Measurements from ENCODE around the gene CACNA1B.
"Not testable (repeated sequence)": the region's sequence is repeated elsewhere in the genome, so short reads cannot be mapped to it uniquely, and the experiment has no call there.

The CACNA1B gene

GRCh38 chr9:138014563-138014945 is 137.0 kb downstream of the CACNA1B start:
- Histone ChIP-seq H3K27ac (ENCODE audit: low read depth, low read length) (no peak overlapping the region), H3K4me3 (ENCODE audit: low read depth in 1 of 2, low read length in 2 of 2) (no peak overlapping the region), H3K4me1 (ENCODE audit: control insufficient read depth in 1 of 2, insufficient read depth in 2 of 2, low read length in 2 of 2) (no peaks in the 10 kb centered on the region)

GRCh38 chr9:138015021-138015829 is 137.6 kb downstream of the CACNA1B start:
- Histone ChIP-seq H3K36me3 (ENCODE audit: control insufficient read depth in 1 of 2, insufficient read depth in 2 of 2, low read length in 2 of 2) (no peaks in the 10 kb centered on the region), H3K27me3 (ENCODE audit: control insufficient read depth in 1 of 2, insufficient read depth in 2 of 2, low read length in 2 of 2) (no peaks in the 10 kb centered on the region)

More at GRCh38 chr9:138014563-138014945, 137.0 kb downstream of the CACNA1B start:
- no peaks in the 10 kb centered on the region for H3K27me3 ChIP-seq (ENCODE audit: control insufficient read depth in 1 of 2, insufficient read depth in 2 of 2, low read length in 2 of 2)
- no peak overlapping the region for H3K9ac ChIP-seq (ENCODE audit: low read depth in 1 of 2, low read length in 2 of 2)
- H3K36me3 ChIP-seq (ENCODE audit: control insufficient read depth in 1 of 2, insufficient read depth in 2 of 2, low read length in 2 of 2), result no peaks in the 10 kb centered on the region
- no peaks in the 10 kb centered on the region for H3K9me3 ChIP-seq (ENCODE audit: control insufficient read depth in 1 of 2, low read length in 2 of 2)

GRCh38 chr9:138016406-138017187 is 139.0 kb downstream of the CACNA1B start:
- no peak overlapping the region for H3K4me3 ChIP-seq (ENCODE audit: low read depth in 1 of 2, low read length in 2 of 2)
- H3K4me1 ChIP-seq (ENCODE audit: control insufficient read depth in 1 of 2, insufficient read depth in 2 of 2, low read length in 2 of 2), result no peaks in the 10 kb centered on the region
- no peak overlapping the region for H3K9ac ChIP-seq (ENCODE audit: low read depth in 1 of 2, low read length in 2 of 2)
- H3K36me3 ChIP-seq (ENCODE audit: control insufficient read depth in 1 of 2, insufficient read depth in 2 of 2, low read length in 2 of 2), result no peaks in the 10 kb centered on the region
- no peak overlapping the region for H3K27ac ChIP-seq (ENCODE audit: low read depth, low read length)
- H3K27me3 ChIP-seq (ENCODE audit: control insufficient read depth in 1 of 2, insufficient read depth in 2 of 2, low read length in 2 of 2), result peaks cover 0 to 2% of the 10 kb centered on the region in 2 donors
- H3K9me3 ChIP-seq (ENCODE audit: control insufficient read depth in 1 of 2, low read length in 2 of 2), result no peaks in the 10 kb centered on the region

More at GRCh38 chr9:138015021-138015829, 137.6 kb downstream of the CACNA1B start:
- Histone ChIP-seq H3K4me3 (ENCODE audit: low read depth in 1 of 2, low read length in 2 of 2) (no peak overlapping the region), H3K27ac (ENCODE audit: low read depth, low read length) (no peak overlapping the region), H3K4me1 (ENCODE audit: control insufficient read depth in 1 of 2, insufficient read depth in 2 of 2, low read length in 2 of 2) (no peaks in the 10 kb centered on the region), H3K9ac (ENCODE audit: low read depth in 1 of 2, low read length in 2 of 2) (no peak overlapping the region), H3K9me3 (ENCODE audit: control insufficient read depth in 1 of 2, low read length in 2 of 2) (no peaks in the 10 kb centered on the region)

GRCh38 chr9:138017200-138017599 is 139.6 kb downstream of the CACNA1B start:
- no peaks in the 10 kb centered on the region for H3K9me3 ChIP-seq (ENCODE audit: control insufficient read depth in 1 of 2, low read length in 2 of 2)
- no peak overlapping the region for H3K27ac ChIP-seq (ENCODE audit: low read depth, low read length)

GRCh38 chr9:138019514-138019913 is 141.9 kb downstream of the CACNA1B start:
- H3K9me3 ChIP-seq (ENCODE audit: control insufficient read depth in 1 of 2, low read length in 2 of 2); H3K9ac ChIP-seq (ENCODE audit: low read depth in 1 of 2, low read length in 2 of 2): not testable (repeated sequence)

More at GRCh38 chr9:138017200-138017599, 139.6 kb downstream of the CACNA1B start:
- peaks cover 0 to 8% of the 10 kb centered on the region in 2 donors for H3K27me3 ChIP-seq (ENCODE audit: control insufficient read depth in 1 of 2, insufficient read depth in 2 of 2, low read length in 2 of 2)
- H3K36me3 ChIP-seq (ENCODE audit: control insufficient read depth in 1 of 2, insufficient read depth in 2 of 2, low read length in 2 of 2), result no peaks in the 10 kb centered on the region
- no peak overlapping the region for H3K4me3 ChIP-seq (ENCODE audit: low read depth in 1 of 2, low read length in 2 of 2)
- H3K4me1 ChIP-seq (ENCODE audit: control insufficient read depth in 1 of 2, insufficient read depth in 2 of 2, low read length in 2 of 2), result no peaks in the 10 kb centered on the region
- H3K9ac ChIP-seq (ENCODE audit: low read depth in 1 of 2, low read length in 2 of 2), result no peak overlapping the region

GRCh38 chr9:138020120-138020794 is 142.7 kb downstream of the CACNA1B start:
- no peaks in the 10 kb centered on the region for H3K9me3 ChIP-seq (ENCODE audit: control insufficient read depth in 1 of 2, low read length in 2 of 2)
- H3K27me3 ChIP-seq (ENCODE audit: control insufficient read depth in 1 of 2, insufficient read depth in 2 of 2, low read length in 2 of 2), result peaks cover 0 to 28% of the 10 kb centered on the region in 2 donors

More at GRCh38 chr9:138019514-138019913, 141.9 kb downstream of the CACNA1B start:
- H3K27ac ChIP-seq (ENCODE audit: low read depth, low read length); H3K4me1 ChIP-seq (ENCODE audit: control insufficient read depth in 1 of 2, insufficient read depth in 2 of 2, low read length in 2 of 2); H3K36me3 ChIP-seq (ENCODE audit: control insufficient read depth in 1 of 2, insufficient read depth in 2 of 2, low read length in 2 of 2); H3K4me3 ChIP-seq (ENCODE audit: low read depth in 1 of 2, low read length in 2 of 2): not testable (repeated sequence)
- H3K27me3 ChIP-seq (ENCODE audit: control insufficient read depth in 1 of 2, insufficient read depth in 2 of 2, low read length in 2 of 2), result peaks cover 0 to 26% of the 10 kb centered on the region in 2 donors

GRCh38 chr9:138020795-138021182 is 143.2 kb downstream of the CACNA1B start:
- Histone ChIP-seq H3K9me3 (ENCODE audit: control insufficient read depth in 1 of 2, low read length in 2 of 2) (no peaks in the 10 kb centered on the region), H3K9ac (ENCODE audit: low read depth in 1 of 2, low read length in 2 of 2) (no peak overlapping the region), H3K4me3 (ENCODE audit: low read depth in 1 of 2, low read length in 2 of 2) (no peak overlapping the region), H3K4me1 (ENCODE audit: control insufficient read depth in 1 of 2, insufficient read depth in 2 of 2, low read length in 2 of 2) (no peaks in the 10 kb centered on the region), H3K36me3 (ENCODE audit: control insufficient read depth in 1 of 2, insufficient read depth in 2 of 2, low read length in 2 of 2) (no peaks in the 10 kb centered on the region), H3K27me3 (ENCODE audit: control insufficient read depth in 1 of 2, insufficient read depth in 2 of 2, low read length in 2 of 2) (peaks cover 0 to 32% of the 10 kb centered on the region in 2 donors), H3K27ac (ENCODE audit: low read depth, low read length) (no peak overlapping the region)

More at GRCh38 chr9:138020120-138020794, 142.7 kb downstream of the CACNA1B start:
- Histone ChIP-seq H3K9ac (ENCODE audit: low read depth in 1 of 2, low read length in 2 of 2) (no peak overlapping the region), H3K36me3 (ENCODE audit: control insufficient read depth in 1 of 2, insufficient read depth in 2 of 2, low read length in 2 of 2) (no peaks in the 10 kb centered on the region), H3K4me3 (ENCODE audit: low read depth in 1 of 2, low read length in 2 of 2) (no peak overlapping the region), H3K27ac (ENCODE audit: low read depth, low read length) (no peak overlapping the region), H3K4me1 (ENCODE audit: control insufficient read depth in 1 of 2, insufficient read depth in 2 of 2, low read length in 2 of 2) (no peaks in the 10 kb centered on the region)

GRCh38 chr9:138021251-138022056 is 143.9 kb downstream of the CACNA1B start:
- H3K27me3 ChIP-seq (ENCODE audit: control insufficient read depth in 1 of 2, insufficient read depth in 2 of 2, low read length in 2 of 2), result peaks cover 0 to 36% of the 10 kb centered on the region in 2 donors

GRCh38 chr9:138022121-138022741 is 144.6 kb downstream of the CACNA1B start:
- H3K36me3 ChIP-seq (ENCODE audit: control insufficient read depth in 1 of 2, insufficient read depth in 2 of 2, low read length in 2 of 2), result no peaks in the 10 kb centered on the region
- no peak overlapping the region for H3K27ac ChIP-seq (ENCODE audit: low read depth, low read length)
- H3K9me3 ChIP-seq (ENCODE audit: control insufficient read depth in 1 of 2, low read length in 2 of 2), result no peaks in the 10 kb centered on the region
- H3K9ac ChIP-seq (ENCODE audit: low read depth in 1 of 2, low read length in 2 of 2), result no peak overlapping the region
- no peaks in the 10 kb centered on the region for H3K4me1 ChIP-seq (ENCODE audit: control insufficient read depth in 1 of 2, insufficient read depth in 2 of 2, low read length in 2 of 2)
- peaks cover 0 to 36% of the 10 kb centered on the region in 2 donors for H3K27me3 ChIP-seq (ENCODE audit: control insufficient read depth in 1 of 2, insufficient read depth in 2 of 2, low read length in 2 of 2)
- H3K4me3 ChIP-seq (ENCODE audit: low read depth in 1 of 2, low read length in 2 of 2), result no peak overlapping the region

More at GRCh38 chr9:138021251-138022056, 143.9 kb downstream of the CACNA1B start:
- no peaks in the 10 kb centered on the region for H3K36me3 ChIP-seq (ENCODE audit: control insufficient read depth in 1 of 2, insufficient read depth in 2 of 2, low read length in 2 of 2)
- H3K4me3 ChIP-seq (ENCODE audit: low read depth in 1 of 2, low read length in 2 of 2), result no peak overlapping the region
- H3K9ac ChIP-seq (ENCODE audit: low read depth in 1 of 2, low read length in 2 of 2), result no peak overlapping the region
- H3K9me3 ChIP-seq (ENCODE audit: control insufficient read depth in 1 of 2, low read length in 2 of 2), result no peaks in the 10 kb centered on the region
- no peaks in the 10 kb centered on the region for H3K4me1 ChIP-seq (ENCODE audit: control insufficient read depth in 1 of 2, insufficient read depth in 2 of 2, low read length in 2 of 2)
- no peak overlapping the region for H3K27ac ChIP-seq (ENCODE audit: low read depth, low read length)

Measured in duodenal mucosa (tissue), 2 donors.